Prostate gland (tissue), 2 donors: ENCODE results near the gene KRT72. TPM values are rescaled to one million over a fixed set of nuclear protein-coding genes. Genes with fewer than 3 reads are reported as not detected.
"Not testable (repeated sequence)": the region's sequence is repeated elsewhere in the genome, so short reads cannot be mapped to it uniquely, and the experiment has no call there.

Source experiments
- DNase-seq: peaks from one replicate; pipeline ENCODE4 v3.0.0-alpha.2; 2019; ENCODE audit warnings: low spot score
- H3K27ac ChIP-seq, 2 donors: fragments of 200-600 bp; sonication (generic); 2 replicates each; pipeline ENCODE4 v1.5.1; 2017 to 2019
- H3K27me3 ChIP-seq: fragments of 200-600 bp; sonication (generic); replicated peaks from 2 replicates; pipeline ENCODE4 v1.5.1; 2019; ENCODE audit not compliant: insufficient read depth
- H3K36me3 ChIP-seq, 2 donors: fragments of 200-600 bp; sonication (generic); 1 replicate in 1 of 2; 2 replicates in 1 of 2; pipeline versions ENCODE4 v1.5.1 to v1.8.1; 2017 to 2019
- H3K4me1 ChIP-seq: fragments of 200-600 bp; sonication (generic); replicated peaks from 2 replicates; pipeline ENCODE4 v1.5.1; 2019
- H3K4me3 ChIP-seq, 2 donors: fragments of 200-600 bp; sonication (generic); 2 replicates each; pipeline ENCODE4 v1.5.1; 2017 to 2019
- H3K9me3 ChIP-seq: fragments of 200-600 bp; sonication (generic); 2 replicates; pipeline ENCODE4 v1.5.1; 2017
- POLR2A ChIP-seq: fragments of 450-650 bp; IDR thresholded peaks from one replicate; pipeline ENCODE4 v1.6.1; 2016; ENCODE audit warnings: antibody characterized with exemption, mild to moderate bottlenecking
- POLR2AphosphoS5 ChIP-seq: sonication (generic); formaldehyde crosslinking; IDR thresholded peaks from one replicate; pipeline ENCODE4 v1.6.1; 2017; ENCODE audit warnings: antibody characterized with exemption
- WGBS: methylation state at CpG from one replicate; pipeline ENCODE4 v1.1.5; 2018; 5-methylcytosine and 5-hydroxymethylcytosine counted together
- intact Hi-C: fragments of 100-400 bp; cut with DNase I; formaldehyde crosslinking; loops from one replicate; pipeline ENCODE4 v1.14.2; 2022
- total RNA-seq, 2 donors: library from RNA; depleted of rRNA; stranded (reverse); fragments of >200 nt; gene quantifications; one replicate each; pipeline ENCODE4 v1.1.0, GENCODE V29; 2016
- TF ChIP-seq, protein P1 (sequence below), 4 experiments: fragments of 200-600 bp in 2 of 4; fragments of 450-650 bp in 2 of 4; sonication (generic) in 2 of 4; IDR thresholded peaks; 1 replicate in 3 of 4; 2 replicates in 1 of 4; pipeline ENCODE4 v1.5.1; 2016 to 2019; ENCODE audit warnings: antibody characterized with exemption in 4 of 4, mild to moderate bottlenecking in 2 of 4, moderate library complexity in 2 of 4

KRT72 gene
- total RNA-seq, 2 donors from 2014 or later: 22.1 TPM; not detected in 1

DNA sequence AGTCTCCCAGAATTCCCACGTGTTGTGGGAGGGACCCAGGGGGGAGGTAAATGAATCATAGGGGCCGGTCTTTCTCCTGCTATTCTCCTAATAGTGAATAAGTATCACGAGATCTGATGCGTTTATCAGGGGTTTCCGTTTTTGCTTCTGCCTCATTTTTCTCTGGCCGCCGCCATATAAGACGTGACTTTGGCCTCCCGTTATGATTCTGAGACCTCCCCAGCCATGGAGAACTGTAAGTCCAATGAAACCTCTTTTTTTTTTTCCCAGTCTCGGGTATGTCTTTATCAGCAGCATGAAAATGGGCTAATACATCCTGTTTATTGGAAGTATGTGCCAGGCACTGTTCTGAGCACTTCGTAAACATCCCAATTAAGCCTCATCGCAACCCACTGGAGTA is 788 bp downstream of the KRT72 start:
- H3K9me3 ChIP-seq: no peaks in the 10 kb centered on the region
- H3K4me1 ChIP-seq: no peaks in the 10 kb centered on the region
- intact Hi-C loops: no loop called here
- peaks cover 16% of the 10 kb centered on the region for H3K27me3 ChIP-seq
- DNase-seq: no peak
- TF ChIP-seq POLR2A (no peak), POLR2AphosphoS5 (no peak)
- TF ChIP-seq, protein P1, sequence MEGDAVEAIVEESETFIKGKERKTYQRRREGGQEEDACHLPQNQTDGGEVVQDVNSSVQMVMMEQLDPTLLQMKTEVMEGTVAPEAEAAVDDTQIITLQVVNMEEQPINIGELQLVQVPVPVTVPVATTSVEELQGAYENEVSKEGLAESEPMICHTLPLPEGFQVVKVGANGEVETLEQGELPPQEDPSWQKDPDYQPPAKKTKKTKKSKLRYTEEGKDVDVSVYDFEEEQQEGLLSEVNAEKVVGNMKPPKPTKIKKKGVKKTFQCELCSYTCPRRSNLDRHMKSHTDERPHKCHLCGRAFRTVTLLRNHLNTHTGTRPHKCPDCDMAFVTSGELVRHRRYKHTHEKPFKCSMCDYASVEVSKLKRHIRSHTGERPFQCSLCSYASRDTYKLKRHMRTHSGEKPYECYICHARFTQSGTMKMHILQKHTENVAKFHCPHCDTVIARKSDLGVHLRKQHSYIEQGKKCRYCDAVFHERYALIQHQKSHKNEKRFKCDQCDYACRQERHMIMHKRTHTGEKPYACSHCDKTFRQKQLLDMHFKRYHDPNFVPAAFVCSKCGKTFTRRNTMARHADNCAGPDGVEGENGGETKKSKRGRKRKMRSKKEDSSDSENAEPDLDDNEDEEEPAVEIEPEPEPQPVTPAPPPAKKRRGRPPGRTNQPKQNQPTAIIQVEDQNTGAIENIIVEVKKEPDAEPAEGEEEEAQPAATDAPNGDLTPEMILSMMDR (IDR thresholded peaks at IDR 0.05): no peak
- WGBS: 89% methylated on average over 12 of the region's 12 CpGs
- no peaks in the 10 kb centered on the region for H3K36me3 ChIP-seq
- H3K4me3 ChIP-seq: no peak overlapping the region
- H3K27ac ChIP-seq: no peak overlapping the region

DNA sequence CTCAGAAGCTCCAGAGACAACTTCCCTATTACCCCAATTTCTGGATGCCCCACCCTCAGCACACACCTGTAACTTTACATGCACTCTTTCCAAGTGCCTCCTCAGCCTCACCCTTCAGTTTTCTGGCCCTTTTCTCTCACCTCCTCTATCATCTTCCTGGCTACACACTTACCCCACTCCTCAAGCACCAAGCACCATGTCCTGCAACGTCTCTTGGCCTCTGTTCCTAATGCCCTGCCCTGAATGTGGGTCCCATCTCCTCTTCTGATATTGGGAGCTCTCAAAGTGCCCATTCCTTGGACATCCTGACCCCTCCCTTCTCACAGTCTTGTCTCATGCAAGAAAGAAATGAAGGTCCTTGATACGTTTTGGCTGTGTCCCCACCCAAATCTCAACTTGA is 1.2 kb downstream of the KRT72 start:
- DNase-seq: no peak
- WGBS: 76% methylated on average over 2 of the region's 2 CpGs
- no peaks in the 10 kb centered on the region for H3K4me1 ChIP-seq
- intact Hi-C loops: no loop called here
- H3K27ac ChIP-seq: no peak overlapping the region
- no peak overlapping the region for H3K4me3 ChIP-seq
- H3K9me3 ChIP-seq: no peaks in the 10 kb centered on the region
- H3K27me3 ChIP-seq: peaks cover 16% of the 10 kb centered on the region
- TF ChIP-seq POLR2A: no peak
- H3K36me3 ChIP-seq: no peaks in the 10 kb centered on the region

DNA sequence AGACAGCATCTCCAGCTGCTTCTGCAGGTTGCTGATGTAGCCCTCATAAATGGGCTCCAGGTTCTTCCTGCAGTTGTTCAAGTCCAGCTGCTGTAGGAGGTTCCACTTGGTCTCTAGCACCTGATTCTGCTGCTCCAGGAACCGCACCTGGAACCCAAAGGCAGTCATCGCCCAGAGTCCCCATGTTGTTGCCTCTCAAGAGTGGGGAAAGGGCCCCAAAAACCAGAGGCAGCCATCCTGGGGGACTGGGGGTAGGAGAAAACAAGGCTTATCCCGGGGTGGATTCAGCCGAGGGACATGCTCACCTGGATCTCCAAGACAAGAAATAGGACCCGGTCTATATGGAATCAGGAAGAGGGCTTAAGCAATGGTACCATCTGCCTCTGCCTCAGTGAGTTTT is 2.3 kb downstream of the KRT72 start:
- peaks cover 16% of the 10 kb centered on the region for H3K27me3 ChIP-seq
- DNase-seq: no peak
- H3K36me3 ChIP-seq: no peaks in the 10 kb centered on the region
- intact Hi-C loops: no loop called here
- H3K4me3 ChIP-seq: no peak overlapping the region
- no peaks in the 10 kb centered on the region for H3K4me1 ChIP-seq
- no peak overlapping the region for H3K27ac ChIP-seq
- no peaks in the 10 kb centered on the region for H3K9me3 ChIP-seq
- 96% methylated on average over 5 of the region's 5 CpGs for WGBS
- TF ChIP-seq, protein P1 (IDR thresholded peaks at IDR 0.05): no peak
- TF ChIP-seq POLR2AphosphoS5: no peak
- TF ChIP-seq POLR2A: no peak

DNA sequence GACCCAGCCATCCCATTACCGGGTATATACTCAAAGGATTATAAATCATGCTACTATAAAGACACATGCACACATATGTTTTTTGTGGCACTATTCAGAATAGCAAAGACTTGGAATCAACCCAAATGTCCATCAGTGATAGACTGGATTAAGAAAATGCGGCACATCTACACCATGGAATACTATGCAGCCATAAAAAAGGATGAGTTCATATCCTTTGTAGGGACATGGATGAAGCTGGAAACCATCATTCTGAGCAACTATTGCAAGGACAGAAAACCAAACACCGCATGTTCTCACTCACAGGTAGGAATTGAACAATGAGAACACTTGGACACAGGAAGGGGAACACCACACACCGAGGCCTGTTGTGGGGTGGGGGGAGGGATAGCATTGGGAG is 7.0 kb downstream of the KRT72 start:
- DNase-seq, H3K27me3 ChIP-seq, H3K27ac ChIP-seq, H3K9me3 ChIP-seq, H3K4me1 ChIP-seq, intact Hi-C loops, H3K36me3 ChIP-seq, H3K4me3 ChIP-seq: not testable (repeated sequence)
- whole genome bisulfite sequencing: 94% methylated on average over 4 of the region's 4 CpGs

DNA sequence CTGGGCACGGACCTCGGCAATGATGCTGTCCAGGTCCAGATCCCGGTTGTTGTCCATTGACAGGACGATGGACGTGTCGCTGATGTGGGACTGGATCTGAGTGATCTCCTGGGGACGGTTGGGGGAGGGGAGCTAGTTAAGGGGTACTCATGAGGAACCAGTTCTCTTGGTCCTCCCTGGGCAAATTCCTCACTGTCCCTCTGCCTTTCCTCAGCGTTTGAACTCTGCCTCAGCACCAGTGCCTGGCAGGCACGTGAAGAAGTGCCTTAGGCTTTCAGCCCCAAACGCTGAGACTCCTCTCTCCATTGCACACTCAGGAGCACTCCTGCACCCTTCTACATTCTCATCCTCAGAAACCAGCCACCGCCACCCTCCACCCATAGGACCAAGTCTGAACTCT is 9.7 kb downstream of the KRT72 start:
- H3K4me3 ChIP-seq: no peak overlapping the region
- no peaks in the 10 kb centered on the region for H3K4me1 ChIP-seq
- WGBS: 94% methylated on average over 11 of the region's 11 CpGs
- DNase-seq: no peak
- TF ChIP-seq, protein P1 (IDR thresholded peaks at IDR 0.05): no peak
- TF ChIP-seq POLR2A (no peak), POLR2AphosphoS5 (no peak)
- intact Hi-C loops: no loop called here
- H3K9me3 ChIP-seq: no peaks in the 10 kb centered on the region
- H3K27me3 ChIP-seq: no peaks in the 10 kb centered on the region
- H3K36me3 ChIP-seq: no peaks in the 10 kb centered on the region
- no peak overlapping the region for H3K27ac ChIP-seq

DNA sequence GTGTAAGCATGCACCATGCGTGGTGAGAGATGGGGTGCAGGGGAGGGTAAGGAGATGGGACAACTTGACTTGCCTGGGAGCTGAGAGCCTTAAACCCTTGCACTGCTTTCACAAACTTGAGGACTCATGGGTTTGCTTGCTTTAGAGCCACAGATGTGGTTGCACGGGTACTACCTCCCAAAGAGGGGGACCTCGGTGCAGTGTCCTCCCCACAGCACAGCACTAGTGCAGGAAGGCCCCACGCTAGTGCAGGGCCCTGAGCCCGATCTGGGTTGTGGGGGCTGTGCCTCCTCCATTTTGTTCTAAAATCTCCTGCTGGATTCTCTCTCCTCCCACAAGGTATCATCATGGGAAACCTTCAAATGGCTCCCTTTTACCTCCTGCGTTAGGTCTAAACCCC is 11.2 kb downstream of the KRT72 start:
- no peaks in the 10 kb centered on the region for H3K36me3 ChIP-seq
- no peak overlapping the region for H3K27ac ChIP-seq
- no peaks in the 10 kb centered on the region for H3K9me3 ChIP-seq
- TF ChIP-seq, protein P1 (IDR thresholded peaks at IDR 0.05): no peak
- no peak for TF ChIP-seq POLR2AphosphoS5
- no peak for TF ChIP-seq POLR2A
- no peak overlapping the region for H3K4me3 ChIP-seq
- no peaks in the 10 kb centered on the region for H3K27me3 ChIP-seq
- WGBS: 95% methylated on average over 6 of the region's 6 CpGs
- H3K4me1 ChIP-seq: no peaks in the 10 kb centered on the region
- intact Hi-C loops: no loop called here
- no peak for DNase-seq
